ENCODE measurements around the gene GLYATL1B. TPM values are rescaled to one million over a fixed set of nuclear protein-coding genes. Genes with fewer than 3 reads are reported as not detected.

GLYATL1B gene
- total and polyA plus RNA-seq, 2 of the 4 experiments (the other 2 are of a cell fraction): not detected

DNA sequence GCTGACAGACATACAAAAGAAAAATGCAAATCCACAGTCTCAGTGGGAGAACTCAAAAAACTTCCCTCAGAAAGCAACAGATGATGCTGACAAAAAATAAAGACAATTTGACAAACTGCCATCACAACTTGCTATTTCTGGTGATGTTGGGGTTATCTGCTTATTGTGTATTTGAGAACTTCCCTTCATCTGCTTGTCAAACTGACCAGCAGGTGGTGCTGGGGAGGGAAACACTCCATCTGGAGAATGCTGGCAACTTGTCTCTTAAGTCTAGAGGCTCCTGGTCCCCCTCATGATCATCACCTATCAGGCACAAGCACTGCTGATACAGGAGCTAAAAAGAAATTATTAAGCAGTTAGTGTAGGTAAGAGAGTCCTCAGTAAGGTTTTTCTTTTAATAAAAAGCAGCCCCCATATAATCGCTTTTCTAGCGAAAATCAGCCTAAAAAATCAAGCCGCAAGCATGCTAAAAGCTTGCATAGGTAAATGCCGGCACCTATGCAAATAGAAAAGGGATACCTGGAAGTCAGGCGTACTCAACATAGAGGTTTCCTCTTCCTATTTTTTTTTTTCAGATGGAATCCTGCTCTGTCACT, 11.1 kb downstream of the GLYATL1B start:
- Histone ChIP-seq H3K23ac (ENCODE audit: low read depth, low read length) (no peak overlapping the region), H2BK15ac (ENCODE audit: low read depth, low read length) (no peak overlapping the region), H3K9ac (ENCODE audit: low read depth, low read length) (no peak overlapping the region), H2AK5ac (ENCODE audit: low read depth, low read length) (no peak overlapping the region), H3K79me1 (ENCODE audit: low read depth in 1 of 2, low read length in 2 of 2) (no peaks in the 10 kb centered on the region), H2AK9ac (replicated peaks; ENCODE audit: low read depth, low read length, poor library complexity) (no peak overlapping the region), H3K9me1 (ENCODE audit: insufficient read depth, low read length) (no peaks in the 10 kb centered on the region), H3K27ac (ENCODE audit: insufficient read depth, low read length) (no peak overlapping the region), H4K8ac (ENCODE audit: low read depth in 2 of 2, low read length in 2 of 2) (no peak overlapping the region), H3K56ac (ENCODE audit: extremely low read depth, insufficient read depth, low read length) (no peak overlapping the region), H4K20me1 (ENCODE audit: insufficient read depth, low read length) (no peaks in the 10 kb centered on the region), H3K4me3 (ENCODE audit: insufficient read depth, low read depth, low read length) (no peak overlapping the region), H3K4me1 (ENCODE audit: control insufficient read depth, insufficient read depth, low read length) (no peaks in the 10 kb centered on the region), H4K5ac (ENCODE audit: low read depth, low read length) (no peak overlapping the region), H2BK20ac (ENCODE audit: low read depth, low read length) (no peak overlapping the region), H3K27me3 (ENCODE audit: control insufficient read depth, insufficient read depth, low read length) (peaks cover 9% of the 10 kb centered on the region), H3K4me2 (ENCODE audit: low read depth, low read length) (no peak overlapping the region), H3K9me3 (ENCODE audit: control insufficient read depth, insufficient read depth, low read length) (no peaks in the 10 kb centered on the region), H2AFZ (replicated peaks; ENCODE audit: low read length, poor library complexity) (no peak overlapping the region), H3K18ac (ENCODE audit: low read depth, low read length) (no peak overlapping the region), H3K36me3 (ENCODE audit: control insufficient read depth, insufficient read depth, low read length) (no peaks in the 10 kb centered on the region), H3K4ac (ENCODE audit: low read depth, low read length) (no peak overlapping the region), H3K14ac (replicated peaks; ENCODE audit: low read depth, low read length) (no peak overlapping the region), H2BK5ac (ENCODE audit: low read depth, low read length, poor library complexity, severe bottlenecking) (no peak overlapping the region), H4K91ac (ENCODE audit: insufficient read depth, low read depth, low read length) (no peak overlapping the region), H2BK120ac (ENCODE audit: low read depth, low read length) (no peak overlapping the region)
- dilution Hi-C loops (cut with HindIII; ENCODE audit: low sequenced_read_pairs, unreplicated experiment): no loop called here
- no TSS peak for BruUV-seq (replicated peaks)
- in situ Hi-C loops (cut with MboI; ENCODE audit: low sequenced_read_pairs): no loop called here
- ChIA-PET CTCF (interaction anchor here (0.7 to 2.9 kb wide), 4 partner anchors 39 to 299 kb away, joined by 3 to 8 read pairs (median 4); no protein-coding TSS in a partner anchor), POLR2A (ENCODE audit: unreplicated experiment) (no interaction called here)
- intact Hi-C loops (cut with micrococcal nuclease): loop anchor here (1.0 kb wide), 2 partner anchors 39 to 61 kb away; no protein-coding TSS in a partner anchor
- ATAC-seq (ENCODE audit: low read depth) (peak; percentile 81), DNase-seq (peak; percentile 62)
- 60% methylated on average over 1 of the region's 5 CpGs; no CpG with 5 or more reads in 1 of the 2 experiments for WGBS, 2 experiments (ENCODE audit: extremely low coverage in 2 of 2, insufficient read length in 1 of 2)
- no peak for TF ChIP-seq CEBPB (IDR thresholded peaks at IDR 0.05; ENCODE audit: low read depth, low read length)
- no peak for TF ChIP-seq CHD1 (IDR thresholded peaks at IDR 0.05; ENCODE audit: low read depth, low read length)
- TF ChIP-seq MXI1 (IDR thresholded peaks at IDR 0.05; ENCODE audit: borderline replicate concordance, low read depth, low read length): no peak
- TF ChIP-seq, protein P1, sequence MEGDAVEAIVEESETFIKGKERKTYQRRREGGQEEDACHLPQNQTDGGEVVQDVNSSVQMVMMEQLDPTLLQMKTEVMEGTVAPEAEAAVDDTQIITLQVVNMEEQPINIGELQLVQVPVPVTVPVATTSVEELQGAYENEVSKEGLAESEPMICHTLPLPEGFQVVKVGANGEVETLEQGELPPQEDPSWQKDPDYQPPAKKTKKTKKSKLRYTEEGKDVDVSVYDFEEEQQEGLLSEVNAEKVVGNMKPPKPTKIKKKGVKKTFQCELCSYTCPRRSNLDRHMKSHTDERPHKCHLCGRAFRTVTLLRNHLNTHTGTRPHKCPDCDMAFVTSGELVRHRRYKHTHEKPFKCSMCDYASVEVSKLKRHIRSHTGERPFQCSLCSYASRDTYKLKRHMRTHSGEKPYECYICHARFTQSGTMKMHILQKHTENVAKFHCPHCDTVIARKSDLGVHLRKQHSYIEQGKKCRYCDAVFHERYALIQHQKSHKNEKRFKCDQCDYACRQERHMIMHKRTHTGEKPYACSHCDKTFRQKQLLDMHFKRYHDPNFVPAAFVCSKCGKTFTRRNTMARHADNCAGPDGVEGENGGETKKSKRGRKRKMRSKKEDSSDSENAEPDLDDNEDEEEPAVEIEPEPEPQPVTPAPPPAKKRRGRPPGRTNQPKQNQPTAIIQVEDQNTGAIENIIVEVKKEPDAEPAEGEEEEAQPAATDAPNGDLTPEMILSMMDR (conservative IDR thresholded peaks at IDR 0.05; ENCODE audit: low read depth, low read length): peak; percentile 69
- TF ChIP-seq NFE2L2 (IDR thresholded peaks at IDR 0.05; ENCODE audit: low read depth, low read length): no peak
- no peak for TF ChIP-seq MAFK (IDR thresholded peaks at IDR 0.05; ENCODE audit: low read depth, low read length)
- TF ChIP-seq RAD21 (IDR thresholded peaks at IDR 0.05; ENCODE audit: low read length): peak; percentile 52
- TF ChIP-seq BHLHE40 (IDR thresholded peaks at IDR 0.05; ENCODE audit: low read depth, low read length): no peak
- no peak for TF ChIP-seq POLR2A (IDR thresholded peaks at IDR 0.05; ENCODE audit: low read depth, low read length)
- TF ChIP-seq RCOR1 (IDR thresholded peaks at IDR 0.05; ENCODE audit: insufficient replicate concordance, low read length): no peak
- TF ChIP-seq SMC3 (IDR thresholded peaks at IDR 0.05; ENCODE audit: low read depth, low read length): peak; percentile 65
- no peak for TF ChIP-seq MAZ (IDR thresholded peaks at IDR 0.05; ENCODE audit: borderline replicate concordance, low read depth, low read length)
- TF ChIP-seq, protein P2, sequence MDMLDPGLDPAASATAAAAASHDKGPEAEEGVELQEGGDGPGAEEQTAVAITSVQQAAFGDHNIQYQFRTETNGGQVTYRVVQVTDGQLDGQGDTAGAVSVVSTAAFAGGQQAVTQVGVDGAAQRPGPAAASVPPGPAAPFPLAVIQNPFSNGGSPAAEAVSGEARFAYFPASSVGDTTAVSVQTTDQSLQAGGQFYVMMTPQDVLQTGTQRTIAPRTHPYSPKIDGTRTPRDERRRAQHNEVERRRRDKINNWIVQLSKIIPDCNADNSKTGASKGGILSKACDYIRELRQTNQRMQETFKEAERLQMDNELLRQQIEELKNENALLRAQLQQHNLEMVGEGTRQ (IDR thresholded peaks at IDR 0.05; ENCODE audit: low read depth, low read length): no peak

All from IMR-90 (cell line).